Islet of Langerhans (tissue), 1 donor: ENCODE measurements around the gene EVI5.
"Not testable (repeated sequence)": the region's sequence is repeated elsewhere in the genome, so short reads cannot be mapped to it uniquely, and the experiment has no call there.

Experiments used
- FAIRE-seq: peaks from one replicate; lab custom pipeline; 2011; peaks lifted over from hg19 to GRCh38; lab: Jason Lieb, UNC

EVI5 gene

GRCh38 chr1:92791487-92792066 lies 6.7 kb upstream of the EVI5 start:
- FAIRE-seq: no peak

- FAIRE-seq: no peak
Observed at GRCh38 chr1:92790867-92791266, 6.0 kb upstream of the EVI5 start.

GRCh38 chr1:92790081-92790480 lies 5.2 kb upstream of the EVI5 start:
- FAIRE-seq: no peak

- FAIRE-seq: no peak
Observed at GRCh38 chr1:92786111-92786901, 1.4 kb upstream of the EVI5 start.

GRCh38 chr1:92784021-92784638 lies 778 bp downstream of the EVI5 start:
- no peak for FAIRE-seq

- not testable (repeated sequence) for FAIRE-seq
Observed at GRCh38 chr1:92783550-92783949, 1.4 kb downstream of the EVI5 start.

- no peak for FAIRE-seq
Observed at GRCh38 chr1:92778376-92778775, 6.5 kb downstream of the EVI5 start.

- no peak for FAIRE-seq
Observed at GRCh38 chr1:92774407-92774806, 10.5 kb downstream of the EVI5 start.

- not testable (repeated sequence) for FAIRE-seq
Observed at GRCh38 chr1:92773749-92774148, 11.2 kb downstream of the EVI5 start.

- FAIRE-seq: no peak
Observed at GRCh38 chr1:92769856-92770255, 15.1 kb downstream of the EVI5 start.

GRCh38 chr1:92768915-92769314 lies 16.0 kb downstream of the EVI5 start:
- no peak for FAIRE-seq

- no peak for FAIRE-seq
Observed at GRCh38 chr1:92768296-92768695, 16.6 kb downstream of the EVI5 start.

- FAIRE-seq: no peak
Observed at GRCh38 chr1:92764116-92764515, 20.8 kb downstream of the EVI5 start.

- FAIRE-seq: no peak
Observed at GRCh38 chr1:92762355-92762754, 22.6 kb downstream of the EVI5 start.

GRCh38 chr1:92759361-92759760 lies 25.5 kb downstream of the EVI5 start:
- no peak for FAIRE-seq

- no peak for FAIRE-seq
Observed at GRCh38 chr1:92756537-92756936, 28.4 kb downstream of the EVI5 start.

GRCh38 chr1:92755541-92756461 lies 29.1 kb downstream of the EVI5 start:
- no peak for FAIRE-seq

GRCh38 chr1:92754719-92755050 lies 30.2 kb downstream of the EVI5 start:
- no peak for FAIRE-seq

- FAIRE-seq: no peak
Observed at GRCh38 chr1:92754000-92754718, 30.7 kb downstream of the EVI5 start.

GRCh38 chr1:92752719-92753118 lies 32.2 kb downstream of the EVI5 start:
- no peak for FAIRE-seq

GRCh38 chr1:92749024-92749634 lies 35.8 kb downstream of the EVI5 start:
- FAIRE-seq: peak; percentile 5

- no peak for FAIRE-seq
Observed at GRCh38 chr1:92748138-92748537, 36.8 kb downstream of the EVI5 start.
